ENCODE measurements around the gene NT5DC3.
"Not testable (repeated sequence)": the region's sequence is repeated elsewhere in the genome, so short reads cannot be mapped to it uniquely, and the experiment has no call there.

The NT5DC3 gene

GRCh38 chr12:103855036-103855712 is 14.1 kb upstream of the NT5DC3 start:
- DNase-seq = no peak

- no peak for DNase-seq
These were observed 13.4 kb upstream of the NT5DC3 start for GRCh38 chr12:103854372-103854973.

GRCh38 chr12:103852498-103852997 is 11.5 kb upstream of the NT5DC3 start:
- DNase-seq = no peak

GRCh38 chr12:103851127-103851526 is 10.1 kb upstream of the NT5DC3 start:
- DNase-seq = no peak

GRCh38 chr12:103850429-103850828 is 9.4 kb upstream of the NT5DC3 start:
- DNase-seq = no peak

- DNase-seq = no peak
These were observed 8.0 kb upstream of the NT5DC3 start for GRCh38 chr12:103848917-103849491.

- no peak for DNase-seq
These were observed 7.1 kb upstream of the NT5DC3 start for GRCh38 chr12:103848143-103848542.

GRCh38 chr12:103846415-103846814 is 5.4 kb upstream of the NT5DC3 start:
- DNase-seq = no peak

GRCh38 chr12:103844305-103844704 is 3.3 kb upstream of the NT5DC3 start:
- no peak for DNase-seq

GRCh38 chr12:103841690-103842584 is 903 bp upstream of the NT5DC3 start:
- DNase-seq = no peak

- no peak for DNase-seq
These were observed 565 bp downstream of the NT5DC3 start for GRCh38 chr12:103840462-103840875.

- DNase-seq = no peak
These were observed 1.2 kb downstream of the NT5DC3 start for GRCh38 chr12:103839609-103840461.

GRCh38 chr12:103839103-103839502 is 1.9 kb downstream of the NT5DC3 start:
- no peak for DNase-seq

- no peak for DNase-seq
These were observed 2.6 kb downstream of the NT5DC3 start for GRCh38 chr12:103838254-103838914.

GRCh38 chr12:103836345-103836744 is 4.7 kb downstream of the NT5DC3 start:
- no peak for DNase-seq

GRCh38 chr12:103835747-103836335 is 5.2 kb downstream of the NT5DC3 start:
- DNase-seq = not testable (repeated sequence)

GRCh38 chr12:103834942-103835341 is 6.1 kb downstream of the NT5DC3 start:
- DNase-seq = no peak

GRCh38 chr12:103833891-103834290 is 7.1 kb downstream of the NT5DC3 start:
- no peak for DNase-seq

GRCh38 chr12:103833095-103833775 is 7.8 kb downstream of the NT5DC3 start:
- DNase-seq = no peak

All from effector CD8-positive, alpha-beta T cell (primary cell).